ENCODE measurements around the gene RBBP6.

- no peak for TF ChIP-seq CTCF (IDR thresholded peaks at IDR 0.05)
- TF ChIP-seq, protein P1, sequence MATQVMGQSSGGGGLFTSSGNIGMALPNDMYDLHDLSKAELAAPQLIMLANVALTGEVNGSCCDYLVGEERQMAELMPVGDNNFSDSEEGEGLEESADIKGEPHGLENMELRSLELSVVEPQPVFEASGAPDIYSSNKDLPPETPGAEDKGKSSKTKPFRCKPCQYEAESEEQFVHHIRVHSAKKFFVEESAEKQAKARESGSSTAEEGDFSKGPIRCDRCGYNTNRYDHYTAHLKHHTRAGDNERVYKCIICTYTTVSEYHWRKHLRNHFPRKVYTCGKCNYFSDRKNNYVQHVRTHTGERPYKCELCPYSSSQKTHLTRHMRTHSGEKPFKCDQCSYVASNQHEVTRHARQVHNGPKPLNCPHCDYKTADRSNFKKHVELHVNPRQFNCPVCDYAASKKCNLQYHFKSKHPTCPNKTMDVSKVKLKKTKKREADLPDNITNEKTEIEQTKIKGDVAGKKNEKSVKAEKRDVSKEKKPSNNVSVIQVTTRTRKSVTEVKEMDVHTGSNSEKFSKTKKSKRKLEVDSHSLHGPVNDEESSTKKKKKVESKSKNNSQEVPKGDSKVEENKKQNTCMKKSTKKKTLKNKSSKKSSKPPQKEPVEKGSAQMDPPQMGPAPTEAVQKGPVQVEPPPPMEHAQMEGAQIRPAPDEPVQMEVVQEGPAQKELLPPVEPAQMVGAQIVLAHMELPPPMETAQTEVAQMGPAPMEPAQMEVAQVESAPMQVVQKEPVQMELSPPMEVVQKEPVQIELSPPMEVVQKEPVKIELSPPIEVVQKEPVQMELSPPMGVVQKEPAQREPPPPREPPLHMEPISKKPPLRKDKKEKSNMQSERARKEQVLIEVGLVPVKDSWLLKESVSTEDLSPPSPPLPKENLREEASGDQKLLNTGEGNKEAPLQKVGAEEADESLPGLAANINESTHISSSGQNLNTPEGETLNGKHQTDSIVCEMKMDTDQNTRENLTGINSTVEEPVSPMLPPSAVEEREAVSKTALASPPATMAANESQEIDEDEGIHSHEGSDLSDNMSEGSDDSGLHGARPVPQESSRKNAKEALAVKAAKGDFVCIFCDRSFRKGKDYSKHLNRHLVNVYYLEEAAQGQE (IDR thresholded peaks at IDR 0.05; ENCODE audit: low read depth, low read length) = no peak
- TF ChIP-seq POLR2AphosphoS5 (IDR thresholded peaks at IDR 0.05; ENCODE audit: low read depth, low read length) = no peak
- no peak for TF ChIP-seq YY1 (IDR thresholded peaks at IDR 0.05; ENCODE audit: low read depth)
- TF ChIP-seq FOSL2 (IDR thresholded peaks at IDR 0.05; ENCODE audit: borderline replicate concordance, low read depth) = no peak
- TF ChIP-seq, protein P2, sequence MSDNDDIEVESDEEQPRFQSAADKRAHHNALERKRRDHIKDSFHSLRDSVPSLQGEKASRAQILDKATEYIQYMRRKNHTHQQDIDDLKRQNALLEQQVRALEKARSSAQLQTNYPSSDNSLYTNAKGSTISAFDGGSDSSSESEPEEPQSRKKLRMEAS (IDR thresholded peaks at IDR 0.05; ENCODE audit: low read depth) = no peak
- no peak for TF ChIP-seq SMC3 (IDR thresholded peaks at IDR 0.05; ENCODE audit: low read depth, low read length)
- no peak for TF ChIP-seq EP300 (IDR thresholded peaks at IDR 0.05; ENCODE audit: borderline replicate concordance in 1 of 2, low read depth in 1 of 2, low read length in 1 of 2)
Observed at GRCh38 chr16:24505959-24506358, 33.4 kb upstream of the RBBP6 start.
